ENCODE data around the gene RUNDC3A.
A peak's percentile ranks its signal among the peaks of the same experiment; 100 is the strongest.
"Not testable (repeated sequence)": the region's sequence is repeated elsewhere in the genome, so short reads cannot be mapped to it uniquely, and the experiment has no call there.

Gene RUNDC3A

GRCh38 chr17:44346064-44346844, 37.9 kb downstream of the RUNDC3A start:
- DNase-seq = no peak

GRCh38 chr17:44347206-44348055, 39.0 kb downstream of the RUNDC3A start:
- not testable (repeated sequence) for DNase-seq

GRCh38 chr17:44348234-44348987, 40.0 kb downstream of the RUNDC3A start:
- DNase-seq = peak; percentile 47

GRCh38 chr17:44348988-44349364, 40.6 kb downstream of the RUNDC3A start:
- no peak for DNase-seq

GRCh38 chr17:44349553-44350070, 41.2 kb downstream of the RUNDC3A start:
- DNase-seq = no peak

- peak; percentile 85 for DNase-seq
Measured at GRCh38 chr17:44350733-44351226, 42.4 kb downstream of the RUNDC3A start.

- no peak for DNase-seq
Measured at GRCh38 chr17:44351464-44351863, 43.1 kb downstream of the RUNDC3A start.

GRCh38 chr17:44351961-44352827, 43.8 kb downstream of the RUNDC3A start:
- DNase-seq = no peak

GRCh38 chr17:44352828-44353671, 44.6 kb downstream of the RUNDC3A start:
- no peak for DNase-seq

GRCh38 chr17:44353672-44354331, 45.4 kb downstream of the RUNDC3A start:
- no peak for DNase-seq

- peak; percentile 55 for DNase-seq
Measured at GRCh38 chr17:44354582-44355561, 46.5 kb downstream of the RUNDC3A start.

- no peak for DNase-seq
Measured at GRCh38 chr17:44355642-44356099, 47.3 kb downstream of the RUNDC3A start.

GRCh38 chr17:44356241-44356640, 47.8 kb downstream of the RUNDC3A start:
- no peak for DNase-seq

GRCh38 chr17:44358066-44358465, 49.7 kb downstream of the RUNDC3A start:
- no peak for DNase-seq

GRCh38 chr17:44359006-44359405, 50.6 kb downstream of the RUNDC3A start:
- no peak for DNase-seq

- DNase-seq = no peak
Measured at GRCh38 chr17:44359458-44360143, 51.2 kb downstream of the RUNDC3A start.

- DNase-seq = no peak
Measured at GRCh38 chr17:44360144-44360533, 51.7 kb downstream of the RUNDC3A start.

- DNase-seq = no peak
Measured at GRCh38 chr17:44360826-44361225, 52.4 kb downstream of the RUNDC3A start.
